MM.1S (cell line): ENCODE results near the gene PCDH1.

Experiments used
- DNase-seq: peaks from one replicate; pipeline ENCODE4 v3.0.0-alpha.2; 2015
- H2AFZ ChIP-seq: fragments of 300-600 bp; sonication (generic); 2 replicates; pipeline ENCODE4 v1.6.0; 2016; ENCODE audit warnings: antibody characterized with exemption, low read length
- H3F3A ChIP-seq: fragments of 300-600 bp; sonication (generic); 2 replicates; pipeline ENCODE4 v1.6.1; 2016; ENCODE audit warnings: mild to moderate bottlenecking, antibody characterized with exemption, low read length, moderate library complexity, mixed read lengths; ENCODE audit not compliant: insufficient read depth
- H3K27ac ChIP-seq: fragments of 300-600 bp; sonication (generic); 2 replicates; pipeline ENCODE4 v1.5.1; 2016; ENCODE audit warnings: mild to moderate bottlenecking, low read length
- H3K27me3 ChIP-seq: fragments of 300-600 bp; sonication (generic); replicated peaks from 2 replicates; pipeline ENCODE4 v1.6.0; 2016; ENCODE audit warnings: low read length; ENCODE audit not compliant: insufficient read depth
- H3K36me3 ChIP-seq: fragments of 300-600 bp; sonication (generic); replicated peaks from 2 replicates; pipeline ENCODE4 v1.6.1; 2016; ENCODE audit warnings: mild to moderate bottlenecking, low read length, mixed read lengths; ENCODE audit not compliant: insufficient read depth
- H3K4me1 ChIP-seq: fragments of 300-600 bp; sonication (generic); 2 replicates; pipeline ENCODE4 v1.6.1; 2016; ENCODE audit warnings: low read length, mixed read lengths
- H3K4me2 ChIP-seq: fragments of 300-600 bp; sonication (generic); 2 replicates; pipeline ENCODE4 v1.6.0; 2016; ENCODE audit warnings: low read depth, low read length
- H3K4me3 ChIP-seq: fragments of 300-600 bp; sonication (generic); 2 replicates; pipeline ENCODE4 v1.5.1; 2016; ENCODE audit warnings: low read length, mixed read lengths
- H3K79me2 ChIP-seq: fragments of 300-600 bp; sonication (generic); 2 replicates; pipeline ENCODE4 v1.6.1; 2016; ENCODE audit warnings: mixed run types, low read length, mixed read lengths
- H3K9ac ChIP-seq: fragments of 300-600 bp; sonication (generic); 2 replicates; pipeline ENCODE4 v1.6.1; 2016; ENCODE audit warnings: low read length, mixed read lengths
- H3K9me2 ChIP-seq: fragments of 300-600 bp; sonication (generic); replicated peaks from 2 replicates; pipeline ENCODE4 v1.6.1; 2016; ENCODE audit warnings: mild to moderate bottlenecking, low read length, mixed read lengths; ENCODE audit not compliant: insufficient read depth
- H3K9me3 ChIP-seq: fragments of 300-600 bp; sonication (generic); replicated peaks from 2 replicates; pipeline ENCODE4 v1.6.1; 2016; ENCODE audit warnings: mild to moderate bottlenecking, low read length, mixed read lengths; ENCODE audit not compliant: insufficient read depth
- H4K20me1 ChIP-seq: fragments of 300-600 bp; sonication (generic); 2 replicates; pipeline ENCODE4 v1.6.1; 2016; ENCODE audit warnings: mild to moderate bottlenecking, low read length, moderate library complexity, mixed read lengths; ENCODE audit not compliant: insufficient read depth
- EZH2 ChIP-seq: fragments of 300-600 bp; sonication (generic); optimal IDR thresholded peaks from 2 replicates; pipeline ENCODE3; 2017; ENCODE audit warnings: low read depth, mild to moderate bottlenecking, antibody characterized with exemption, low read length, mixed read lengths
- EZH2phosphoT487 ChIP-seq: fragments of 300-600 bp; sonication (generic); IDR thresholded peaks from 2 replicates; pipeline ENCODE4 v1.6.1; 2018; ENCODE audit warnings: antibody characterized with exemption, low read length
- TF ChIP-seq, protein P1 (sequence below): fragments of 300-600 bp; sonication (generic); IDR thresholded peaks from 2 replicates; pipeline ENCODE4 v1.5.1; 2016; ENCODE audit warnings: antibody characterized with exemption, low read length, mixed read lengths

Gene PCDH1

DNA sequence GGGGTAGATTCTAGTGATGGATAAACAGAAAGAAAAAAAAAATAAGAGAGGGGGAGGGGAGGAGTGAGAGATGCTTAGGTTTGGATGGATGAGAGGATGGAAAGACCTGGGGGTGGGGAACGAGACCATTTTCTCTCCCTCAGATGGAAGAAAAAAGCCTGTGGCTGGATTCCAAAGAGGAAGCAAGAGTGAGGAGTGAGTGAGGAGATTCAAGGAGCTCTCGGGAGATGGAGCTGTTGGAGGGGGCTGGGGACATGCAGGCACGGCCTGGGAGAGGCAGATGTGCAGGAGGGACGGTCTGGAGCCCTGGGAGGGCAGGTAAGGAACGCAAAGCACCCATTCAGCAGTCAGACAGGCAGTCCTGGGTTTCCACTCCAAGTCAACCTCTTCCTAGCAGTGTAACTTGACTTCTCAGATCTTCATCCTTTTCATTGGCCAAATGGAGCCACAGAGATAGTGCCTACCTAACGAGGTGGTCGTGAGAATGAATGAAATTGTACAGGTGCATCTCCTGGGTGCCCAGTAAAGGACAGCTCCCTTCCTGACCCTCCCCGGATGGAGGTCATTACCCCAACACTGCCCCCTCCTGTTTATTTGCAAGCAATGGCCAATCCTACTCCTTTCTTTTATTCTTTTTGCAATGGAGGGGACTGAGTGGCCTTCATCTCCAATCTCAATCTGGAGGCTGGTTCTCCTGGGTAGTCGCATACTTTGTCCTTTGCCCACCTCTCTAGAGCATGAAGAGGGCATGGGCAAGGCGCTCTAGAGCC is 52.2 kb downstream of the PCDH1 start:
- Histone ChIP-seq H2AFZ (no peak overlapping the region), H3K4me2 (no peak overlapping the region), H3K27me3 (no peaks in the 10 kb centered on the region), H3K36me3 (no peaks in the 10 kb centered on the region), H3K9ac (no peak overlapping the region), H3K79me2 (no peaks in the 10 kb centered on the region), H3K9me3 (no peaks in the 10 kb centered on the region), H3K27ac (no peak overlapping the region), H3F3A (no peaks in the 10 kb centered on the region), H4K20me1 (no peaks in the 10 kb centered on the region), H3K4me1 (no peaks in the 10 kb centered on the region), H3K4me3 (no peak overlapping the region), H3K9me2 (no peaks in the 10 kb centered on the region)
- peak; percentile 31 for DNase-seq
- TF ChIP-seq, protein P1, sequence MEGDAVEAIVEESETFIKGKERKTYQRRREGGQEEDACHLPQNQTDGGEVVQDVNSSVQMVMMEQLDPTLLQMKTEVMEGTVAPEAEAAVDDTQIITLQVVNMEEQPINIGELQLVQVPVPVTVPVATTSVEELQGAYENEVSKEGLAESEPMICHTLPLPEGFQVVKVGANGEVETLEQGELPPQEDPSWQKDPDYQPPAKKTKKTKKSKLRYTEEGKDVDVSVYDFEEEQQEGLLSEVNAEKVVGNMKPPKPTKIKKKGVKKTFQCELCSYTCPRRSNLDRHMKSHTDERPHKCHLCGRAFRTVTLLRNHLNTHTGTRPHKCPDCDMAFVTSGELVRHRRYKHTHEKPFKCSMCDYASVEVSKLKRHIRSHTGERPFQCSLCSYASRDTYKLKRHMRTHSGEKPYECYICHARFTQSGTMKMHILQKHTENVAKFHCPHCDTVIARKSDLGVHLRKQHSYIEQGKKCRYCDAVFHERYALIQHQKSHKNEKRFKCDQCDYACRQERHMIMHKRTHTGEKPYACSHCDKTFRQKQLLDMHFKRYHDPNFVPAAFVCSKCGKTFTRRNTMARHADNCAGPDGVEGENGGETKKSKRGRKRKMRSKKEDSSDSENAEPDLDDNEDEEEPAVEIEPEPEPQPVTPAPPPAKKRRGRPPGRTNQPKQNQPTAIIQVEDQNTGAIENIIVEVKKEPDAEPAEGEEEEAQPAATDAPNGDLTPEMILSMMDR: peak; percentile 57
- no peak for TF ChIP-seq EZH2
- no peak for TF ChIP-seq EZH2phosphoT487

- no peaks in the 10 kb centered on the region for H3K9me3 ChIP-seq
- H3K27ac ChIP-seq: no peak overlapping the region
- H4K20me1 ChIP-seq: no peaks in the 10 kb centered on the region
- H3K9ac ChIP-seq: no peak overlapping the region
- no peaks in the 10 kb centered on the region for H3K36me3 ChIP-seq
- no peak for DNase-seq
- no peaks in the 10 kb centered on the region for H3F3A ChIP-seq
- H3K27me3 ChIP-seq: no peaks in the 10 kb centered on the region
- H3K4me2 ChIP-seq: no peak overlapping the region
- H3K4me1 ChIP-seq: no peaks in the 10 kb centered on the region
- H3K4me3 ChIP-seq: no peak overlapping the region
- H2AFZ ChIP-seq: no peak overlapping the region
- no peaks in the 10 kb centered on the region for H3K79me2 ChIP-seq
- TF ChIP-seq EZH2 (no peak), EZH2phosphoT487 (no peak)
- TF ChIP-seq, protein P1: no peak
- H3K9me2 ChIP-seq: no peaks in the 10 kb centered on the region
Measured at GRCh38 chr5:141825241-141825671, 53.0 kb downstream of the PCDH1 start.

- H3K79me2 ChIP-seq: no peaks in the 10 kb centered on the region
- H4K20me1 ChIP-seq: no peaks in the 10 kb centered on the region
- no peaks in the 10 kb centered on the region for H3F3A ChIP-seq
- H3K9me2 ChIP-seq: no peaks in the 10 kb centered on the region
- no peak overlapping the region for H3K9ac ChIP-seq
- H3K4me3 ChIP-seq: no peak overlapping the region
- H3K27me3 ChIP-seq: no peaks in the 10 kb centered on the region
- no peak overlapping the region for H3K4me2 ChIP-seq
- no peak for TF ChIP-seq EZH2
- TF ChIP-seq, protein P1: no peak
- TF ChIP-seq EZH2phosphoT487: no peak
- no peak overlapping the region for H3K27ac ChIP-seq
- H3K36me3 ChIP-seq: no peaks in the 10 kb centered on the region
- H2AFZ ChIP-seq: no peak overlapping the region
- H3K9me3 ChIP-seq: no peaks in the 10 kb centered on the region
- DNase-seq: no peak
- H3K4me1 ChIP-seq: no peaks in the 10 kb centered on the region
Measured at GRCh38 chr5:141824717-141825116, 53.5 kb downstream of the PCDH1 start.
